ENCODE results near the gene MEGF10. TPM values are rescaled to one million over a fixed set of nuclear protein-coding genes. Genes with fewer than 3 reads are reported as not detected.

MEGF10 gene
- total RNA-seq, 2 experiments from 2014 or later = not detected

DNA sequence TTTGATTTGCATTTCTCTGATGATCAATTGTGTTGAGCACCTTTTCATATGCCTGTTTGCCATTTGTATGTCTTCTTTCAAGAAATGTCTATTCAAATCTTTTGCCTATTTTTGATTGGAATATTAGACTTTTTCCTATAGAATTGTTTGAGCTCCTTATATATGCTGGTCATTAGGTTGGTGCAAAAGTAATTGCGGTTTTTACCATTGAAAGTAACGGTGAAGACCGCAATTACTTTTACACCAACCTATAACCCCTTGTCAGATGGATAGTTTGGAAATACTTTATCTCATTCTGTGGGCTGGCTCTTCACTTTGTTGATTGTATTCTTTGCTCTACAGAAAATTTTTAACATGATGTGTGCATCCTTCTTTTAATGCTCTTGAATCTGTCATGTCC lies 113.6 kb downstream of the MEGF10 start:
- DNase-seq (no peak), ATAC-seq (ENCODE audit: low read depth) (no peak)
- Mint-ChIP-seq H3K27ac (no peak overlapping the region), H3K9me3 (peaks cover 2% of the 10 kb centered on the region), H3K4me1 (peaks cover 5% of the 10 kb centered on the region), H3K4me3 (no peak overlapping the region), H3K36me3 (no peaks in the 10 kb centered on the region), H3K27me3 (peaks cover 43% of the 10 kb centered on the region)
- POLR2A ChIA-PET = no interaction called here

DNA sequence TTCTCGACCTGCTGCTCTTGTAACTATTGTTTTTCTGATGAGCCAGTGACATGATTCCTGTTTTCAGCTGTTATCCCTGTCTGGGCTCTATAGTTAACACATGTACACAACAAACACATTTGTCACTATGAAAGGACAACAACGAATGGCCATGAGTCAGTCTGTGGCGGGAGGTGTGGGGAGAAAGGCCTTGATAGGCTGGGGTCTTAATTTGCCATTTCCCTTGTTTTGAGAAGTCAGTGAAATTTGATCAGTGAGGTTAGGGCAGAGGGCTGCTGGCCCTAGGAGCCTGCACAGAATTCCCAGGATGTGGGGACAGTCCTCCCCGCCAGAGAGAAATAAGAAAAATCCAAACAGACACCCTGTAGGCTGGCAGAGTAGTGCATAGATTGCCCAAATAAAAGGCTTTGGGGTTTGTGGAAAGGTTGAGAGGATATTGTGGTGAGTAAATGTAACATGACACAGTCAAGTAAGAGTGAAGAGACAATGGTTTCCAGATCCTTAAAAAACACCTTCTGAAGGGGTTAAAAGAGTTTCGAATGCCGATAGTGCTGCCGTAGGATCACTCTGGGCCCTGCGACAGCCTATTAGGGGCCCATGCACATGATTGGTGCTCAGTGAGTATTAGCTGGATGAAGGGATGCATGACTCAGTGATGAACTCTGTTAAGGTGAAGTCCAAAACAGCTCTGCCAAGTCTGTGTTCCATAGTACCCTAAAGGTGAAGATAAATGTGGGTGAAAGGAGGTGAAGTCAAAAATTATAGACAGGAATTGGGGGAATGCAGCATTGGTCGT lies 115.9 kb downstream of the MEGF10 start:
- Mint-ChIP-seq H3K9me3 (peaks cover 2% of the 10 kb centered on the region), H3K4me1 (peaks cover 11% of the 10 kb centered on the region), H3K27ac (no peak overlapping the region), H3K36me3 (no peaks in the 10 kb centered on the region), H3K27me3 (peaks cover 36% of the 10 kb centered on the region), H3K4me3 (no peak overlapping the region)
- DNase-seq (no peak), ATAC-seq (ENCODE audit: low read depth) (no peak)
- POLR2A ChIA-PET = no interaction called here

DNA sequence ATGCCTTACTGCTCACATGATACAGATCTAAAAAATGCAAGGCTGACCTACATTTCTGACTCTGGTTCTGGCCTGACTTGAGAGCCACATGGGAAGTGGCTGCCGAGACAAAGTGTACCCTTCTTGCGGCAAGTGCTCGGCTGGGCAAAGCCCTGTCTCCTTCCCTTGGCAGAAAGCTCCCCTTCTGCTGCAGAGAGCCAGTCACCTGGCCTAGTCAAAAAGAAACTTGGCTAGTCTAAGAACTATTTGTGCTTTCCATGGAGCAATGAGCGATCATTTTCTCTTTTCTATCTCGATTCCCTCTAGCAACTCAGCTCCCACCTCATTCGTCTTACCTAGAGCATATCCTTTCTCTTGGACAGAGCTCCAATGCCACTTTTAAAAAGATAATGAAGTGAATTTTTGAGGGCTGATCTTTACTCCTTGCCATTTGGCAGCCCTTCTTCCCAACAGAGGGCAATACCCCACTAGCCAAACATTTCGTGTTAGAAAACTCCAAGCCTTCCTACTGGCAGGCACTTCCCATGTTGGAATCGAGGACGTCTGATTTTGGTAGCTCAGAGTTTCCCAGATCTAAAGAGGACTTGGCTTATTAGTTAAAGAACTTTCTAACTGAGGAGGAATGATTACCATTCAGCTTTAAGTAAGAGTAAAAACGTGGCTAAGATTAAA lies 118.8 kb downstream of the MEGF10 start:
- H3K4me3 Mint-ChIP-seq = no peak overlapping the region

GRCh38 chr5:127409921-127410675 lies 119.5 kb downstream of the MEGF10 start:
- Mint-ChIP-seq H3K9me3 (no peaks in the 10 kb centered on the region), H3K4me1 (peaks cover 11% of the 10 kb centered on the region), H3K4me3 (no peak overlapping the region), H3K27me3 (peaks cover 18% of the 10 kb centered on the region), H3K27ac (no peak overlapping the region), H3K36me3 (no peaks in the 10 kb centered on the region)
- DNase-seq = no peak
- ATAC-seq (ENCODE audit: low read depth) = no peak
- POLR2A ChIA-PET = no interaction called here

More for the DNA sequence above, 118.8 kb downstream of the MEGF10 start:
- H3K4me1 Mint-ChIP-seq = peaks cover 11% of the 10 kb centered on the region
- POLR2A ChIA-PET = no interaction called here
- H3K36me3 Mint-ChIP-seq = no peaks in the 10 kb centered on the region
- no peak for DNase-seq
- no peaks in the 10 kb centered on the region for H3K9me3 Mint-ChIP-seq
- H3K27ac Mint-ChIP-seq = no peak overlapping the region
- no peak for ATAC-seq (ENCODE audit: low read depth)
- peaks cover 20% of the 10 kb centered on the region for H3K27me3 Mint-ChIP-seq

DNA sequence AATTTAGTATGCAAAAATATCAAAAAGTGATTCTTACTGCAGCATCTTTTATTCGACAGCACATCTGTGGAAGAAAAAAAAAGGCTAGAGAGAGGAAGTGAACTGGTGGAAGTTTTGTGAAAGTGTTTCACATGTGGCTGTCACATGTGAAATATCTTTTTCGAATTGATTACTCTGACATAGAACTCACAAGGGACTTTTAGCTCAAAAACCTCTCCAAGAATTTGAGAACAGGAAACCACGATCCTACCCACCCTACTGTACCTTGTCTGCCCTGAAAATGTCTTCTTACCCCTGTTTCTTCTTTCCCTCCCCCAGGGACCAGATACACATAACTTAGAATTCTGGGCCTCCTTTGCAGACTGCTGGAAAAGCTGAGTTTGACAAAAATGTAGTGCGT lies 120.4 kb downstream of the MEGF10 start:
- DNase-seq = no peak
- POLR2A ChIA-PET = no interaction called here
- Mint-ChIP-seq H3K27me3 (peaks cover 16% of the 10 kb centered on the region), H3K36me3 (no peaks in the 10 kb centered on the region), H3K9me3 (no peaks in the 10 kb centered on the region), H3K27ac (no peak overlapping the region), H3K4me1 (peaks cover 11% of the 10 kb centered on the region), H3K4me3 (no peak overlapping the region)
- ATAC-seq (ENCODE audit: low read depth) = no peak

- Mint-ChIP-seq H3K36me3 (no peaks in the 10 kb centered on the region), H3K9me3 (no peaks in the 10 kb centered on the region), H3K27ac (no peak overlapping the region), H3K4me3 (no peak overlapping the region), H3K27me3 (peaks cover 13% of the 10 kb centered on the region), H3K4me1 (peaks cover 9% of the 10 kb centered on the region)
- DNase-seq (no peak), ATAC-seq (ENCODE audit: low read depth) (no peak)
- POLR2A ChIA-PET = no interaction called here
Observed at GRCh38 chr5:127411381-127411780, 120.8 kb downstream of the MEGF10 start.

- POLR2A ChIA-PET = no interaction called here
- H3K4me1 Mint-ChIP-seq = peaks cover 6% of the 10 kb centered on the region
- ATAC-seq (ENCODE audit: low read depth) = no peak
- H3K9me3 Mint-ChIP-seq = no peaks in the 10 kb centered on the region
- DNase-seq = no peak
- no peak overlapping the region for H3K4me3 Mint-ChIP-seq
- H3K36me3 Mint-ChIP-seq = no peaks in the 10 kb centered on the region
- no peak overlapping the region for H3K27ac Mint-ChIP-seq
- H3K27me3 Mint-ChIP-seq = peaks cover 13% of the 10 kb centered on the region
Observed at GRCh38 chr5:127412698-127413097, 122.1 kb downstream of the MEGF10 start.

DNA sequence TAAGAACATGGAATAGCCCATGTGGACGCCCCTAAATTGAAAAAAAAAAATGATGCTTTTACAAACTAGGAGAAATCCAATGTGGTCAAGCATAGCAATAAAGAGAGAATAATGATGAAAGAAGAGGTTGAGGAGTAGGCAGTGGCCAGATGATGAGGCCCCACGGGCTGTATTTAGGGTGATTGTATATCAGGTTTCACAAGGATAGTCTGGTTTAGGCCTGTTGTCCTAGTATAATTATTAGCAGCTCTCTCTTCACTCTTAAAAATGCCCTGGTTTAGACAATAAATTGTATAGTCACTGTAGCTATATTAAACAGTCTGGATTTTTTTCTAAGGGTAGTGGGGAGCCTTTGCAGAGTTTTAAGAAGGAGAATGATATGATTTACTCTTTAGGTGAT lies 124.4 kb downstream of the MEGF10 start:
- Mint-ChIP-seq H3K9me3 (no peaks in the 10 kb centered on the region), H3K27ac (no peak overlapping the region), H3K4me3 (no peak overlapping the region), H3K4me1 (peaks cover 6% of the 10 kb centered on the region), H3K36me3 (no peaks in the 10 kb centered on the region), H3K27me3 (peaks cover 2% of the 10 kb centered on the region)
- no peak for DNase-seq
- no peak for ATAC-seq (ENCODE audit: low read depth)
- POLR2A ChIA-PET = no interaction called here

DNA sequence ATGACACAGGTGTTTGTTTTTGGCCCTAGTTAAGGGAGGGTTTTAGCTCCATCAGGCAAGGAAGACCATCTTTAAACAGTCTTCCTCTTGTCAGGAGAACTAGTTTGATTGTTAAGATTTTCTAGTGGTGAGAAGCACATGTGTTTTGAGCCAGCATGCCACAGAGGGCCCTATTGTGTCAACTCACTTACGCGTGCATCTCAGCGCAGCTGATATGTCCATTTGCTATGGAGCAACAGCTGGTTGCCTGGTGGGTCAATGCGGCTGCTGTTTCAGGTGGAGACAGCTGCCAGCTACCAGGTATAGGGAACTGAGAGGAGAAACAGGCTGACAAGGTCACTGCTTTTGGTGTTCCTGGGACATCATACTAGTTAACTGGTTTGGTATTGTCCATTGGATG lies 126.3 kb downstream of the MEGF10 start:
- DNase-seq (no peak), ATAC-seq (ENCODE audit: low read depth) (no peak)
- Mint-ChIP-seq H3K27ac (no peak overlapping the region), H3K36me3 (no peaks in the 10 kb centered on the region), H3K9me3 (no peaks in the 10 kb centered on the region), H3K4me1 (no peaks in the 10 kb centered on the region), H3K4me3 (no peak overlapping the region), H3K27me3 (peaks cover 2% of the 10 kb centered on the region)
- POLR2A ChIA-PET = no interaction called here

DNA sequence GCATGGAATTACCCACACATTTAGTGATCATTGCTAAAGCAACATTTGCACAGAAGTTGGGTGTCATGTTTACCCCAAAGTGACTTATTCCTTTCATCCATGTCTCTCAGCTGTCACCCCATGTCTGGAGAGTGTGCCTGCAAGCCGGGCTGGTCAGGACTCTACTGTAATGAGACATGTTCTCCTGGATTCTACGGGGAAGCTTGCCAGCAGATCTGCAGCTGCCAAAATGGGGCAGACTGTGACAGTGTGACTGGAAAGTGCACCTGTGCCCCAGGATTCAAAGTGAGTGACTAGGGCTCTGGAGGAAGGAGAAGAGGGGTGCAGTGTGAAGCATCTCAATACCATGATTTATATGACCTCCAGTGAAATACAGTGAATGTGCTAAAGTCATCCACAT lies 126.9 kb downstream of the MEGF10 start:
- POLR2A ChIA-PET = no interaction called here
- Mint-ChIP-seq H3K27me3 (peaks cover 2% of the 10 kb centered on the region), H3K4me3 (no peak overlapping the region), H3K27ac (no peak overlapping the region), H3K36me3 (no peaks in the 10 kb centered on the region), H3K4me1 (no peaks in the 10 kb centered on the region), H3K9me3 (no peaks in the 10 kb centered on the region)
- DNase-seq (no peak), ATAC-seq (ENCODE audit: low read depth) (no peak)

- Mint-ChIP-seq H3K9me3 (no peaks in the 10 kb centered on the region), H3K4me3 (no peak overlapping the region), H3K27ac (no peak overlapping the region), H3K4me1 (peaks cover 4% of the 10 kb centered on the region), H3K27me3 (peaks cover 2% of the 10 kb centered on the region), H3K36me3 (no peaks in the 10 kb centered on the region)
- ATAC-seq (ENCODE audit: low read depth) (no peak), DNase-seq (no peak)
- POLR2A ChIA-PET = no interaction called here
Observed at GRCh38 chr5:127418367-127418766, 127.8 kb downstream of the MEGF10 start.

GRCh38 chr5:127418974-127419682 lies 128.5 kb downstream of the MEGF10 start:
- POLR2A ChIA-PET = no interaction called here
- DNase-seq = no peak
- Mint-ChIP-seq H3K9me3 (no peaks in the 10 kb centered on the region), H3K4me1 (peaks cover 5% of the 10 kb centered on the region), H3K36me3 (no peaks in the 10 kb centered on the region), H3K27ac (no peak overlapping the region), H3K27me3 (peaks cover 2% of the 10 kb centered on the region), H3K4me3 (no peak overlapping the region)
- ATAC-seq (ENCODE audit: low read depth) = no peak

- no peaks in the 10 kb centered on the region for H3K9me3 Mint-ChIP-seq
- ATAC-seq (ENCODE audit: low read depth) (no peak), DNase-seq (no peak)
- H3K27ac Mint-ChIP-seq = no peak overlapping the region
- H3K27me3 Mint-ChIP-seq = no peaks in the 10 kb centered on the region
- no peak overlapping the region for H3K4me3 Mint-ChIP-seq
- POLR2A ChIA-PET = no interaction called here
- no peaks in the 10 kb centered on the region for H3K36me3 Mint-ChIP-seq
- H3K4me1 Mint-ChIP-seq = peaks cover 5% of the 10 kb centered on the region
Observed at GRCh38 chr5:127419683-127420257, 129.2 kb downstream of the MEGF10 start.
